ENCODE measurements around the gene HIBADH.

Gene HIBADH

DNA sequence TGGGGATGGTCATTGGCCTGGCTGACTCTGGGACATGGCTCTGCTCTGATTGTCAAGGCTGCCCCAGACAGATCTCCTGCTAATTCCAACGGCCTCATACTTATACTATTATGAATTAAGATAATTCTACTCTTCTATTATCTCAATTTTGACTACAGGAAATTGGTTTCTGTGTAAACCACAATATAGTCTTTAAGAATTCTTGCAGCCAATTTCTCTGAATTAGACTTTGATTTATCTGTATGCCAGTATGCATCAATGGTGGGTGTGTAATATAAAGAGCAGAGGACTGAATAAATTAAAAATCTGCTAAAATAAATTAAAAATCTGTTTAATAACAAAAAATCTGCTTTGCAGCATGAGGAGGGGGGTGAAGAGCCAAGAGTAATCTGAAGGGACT is 27.0 kb downstream of the HIBADH start:
- DNase-seq (ENCODE audit: low read depth) = no peak

DNA sequence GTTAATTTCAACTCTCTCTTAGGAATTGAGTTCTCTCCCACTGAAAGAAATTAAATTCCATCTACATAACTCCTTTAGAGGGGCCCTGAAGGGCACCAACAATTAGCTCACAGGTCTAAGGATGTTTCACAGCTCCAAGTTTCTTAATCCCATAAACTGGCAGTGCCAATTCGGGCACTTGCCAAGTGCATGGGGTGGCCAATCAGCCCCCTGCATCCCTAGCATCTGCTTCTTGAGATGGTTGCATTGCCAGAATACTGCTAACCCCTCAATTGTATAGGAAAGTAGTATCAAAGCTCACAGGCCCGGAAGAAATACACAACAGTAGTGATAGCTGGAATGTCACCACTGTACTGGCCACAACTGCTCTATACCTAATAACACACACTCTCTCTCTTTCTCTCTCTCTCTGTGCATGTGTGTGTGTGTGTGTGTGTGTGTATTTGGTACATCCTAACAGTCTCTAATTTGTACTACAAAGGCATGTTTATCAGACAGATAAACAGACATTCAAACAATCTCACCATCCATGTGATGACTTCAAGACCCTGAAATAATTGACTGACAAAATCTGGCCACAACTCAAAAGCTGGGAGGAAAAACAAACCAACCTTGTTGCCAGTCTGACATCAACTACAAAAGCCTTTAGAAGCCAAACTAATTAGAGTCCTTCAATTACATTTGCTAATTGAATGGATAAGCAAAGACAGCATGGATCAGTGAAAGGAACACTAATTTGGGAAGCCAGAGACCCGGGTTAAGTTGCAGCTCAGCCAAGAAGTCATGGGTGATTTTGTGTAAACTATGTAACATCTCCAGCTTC is 27.8 kb downstream of the HIBADH start:
- no peak for DNase-seq (ENCODE audit: low read depth)

DNA sequence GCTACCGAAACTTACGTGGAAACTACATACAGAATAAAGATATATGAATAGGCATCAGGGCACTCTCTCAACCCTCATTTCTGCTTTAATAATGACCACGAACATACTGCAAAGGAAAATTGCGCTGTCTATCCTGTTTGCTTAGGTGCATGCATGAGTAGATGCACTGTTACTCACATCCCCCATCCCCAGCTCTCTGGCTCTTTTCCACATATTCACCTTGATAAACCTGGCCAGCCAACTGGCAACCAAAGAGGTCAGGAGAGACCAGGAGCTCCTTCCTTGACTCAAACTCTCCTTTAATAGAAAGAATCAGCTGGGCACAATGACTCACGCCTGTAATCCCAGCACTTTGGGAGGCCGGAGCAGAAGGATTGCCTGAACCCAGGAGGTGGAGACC is 29.6 kb downstream of the HIBADH start:
- no peak for DNase-seq (ENCODE audit: low read depth)

- DNase-seq (ENCODE audit: low read depth) = no peak
Measured at GRCh38 chr7:27631391-27631790, 31.3 kb downstream of the HIBADH start.

DNA sequence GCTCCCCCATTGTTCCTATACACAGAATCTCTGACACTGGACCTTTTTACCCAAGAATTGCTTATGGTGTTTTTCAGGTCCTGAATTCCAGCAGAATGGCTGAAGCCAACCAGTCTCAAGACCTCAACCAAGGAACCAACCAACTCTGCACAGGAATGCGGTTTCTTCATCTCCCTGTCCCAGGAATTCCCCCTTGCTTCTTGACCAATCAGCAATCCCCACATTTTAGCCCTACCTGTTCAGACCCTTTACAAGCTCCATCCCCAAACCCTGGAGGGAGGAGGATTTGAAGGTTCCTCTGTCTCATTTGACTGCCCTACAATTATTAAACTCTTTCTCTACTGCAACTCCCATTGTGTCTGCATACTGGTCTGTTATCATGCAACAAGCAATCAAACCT is 35.5 kb downstream of the HIBADH start:
- DNase-seq (ENCODE audit: low read depth) = no peak

DNA sequence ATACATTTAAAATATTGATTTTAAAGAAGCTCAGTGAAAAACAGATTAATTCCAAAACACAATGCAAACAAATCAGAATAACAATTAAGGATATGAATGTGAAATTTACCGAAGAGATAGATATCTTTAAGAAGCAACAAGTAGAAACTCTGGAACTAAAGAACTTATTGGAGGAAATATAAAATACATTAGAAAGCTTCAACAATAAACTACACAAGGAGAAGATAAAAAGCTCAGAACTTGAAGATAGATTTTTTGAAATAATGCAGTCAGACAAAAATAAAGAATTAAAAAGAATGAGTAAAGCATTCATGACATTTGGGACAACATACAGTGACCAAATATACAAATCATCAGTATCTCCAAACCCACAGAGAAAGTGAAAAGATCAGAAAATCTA is 43.2 kb downstream of the HIBADH start:
- no peak for DNase-seq (ENCODE audit: low read depth)

DNA sequence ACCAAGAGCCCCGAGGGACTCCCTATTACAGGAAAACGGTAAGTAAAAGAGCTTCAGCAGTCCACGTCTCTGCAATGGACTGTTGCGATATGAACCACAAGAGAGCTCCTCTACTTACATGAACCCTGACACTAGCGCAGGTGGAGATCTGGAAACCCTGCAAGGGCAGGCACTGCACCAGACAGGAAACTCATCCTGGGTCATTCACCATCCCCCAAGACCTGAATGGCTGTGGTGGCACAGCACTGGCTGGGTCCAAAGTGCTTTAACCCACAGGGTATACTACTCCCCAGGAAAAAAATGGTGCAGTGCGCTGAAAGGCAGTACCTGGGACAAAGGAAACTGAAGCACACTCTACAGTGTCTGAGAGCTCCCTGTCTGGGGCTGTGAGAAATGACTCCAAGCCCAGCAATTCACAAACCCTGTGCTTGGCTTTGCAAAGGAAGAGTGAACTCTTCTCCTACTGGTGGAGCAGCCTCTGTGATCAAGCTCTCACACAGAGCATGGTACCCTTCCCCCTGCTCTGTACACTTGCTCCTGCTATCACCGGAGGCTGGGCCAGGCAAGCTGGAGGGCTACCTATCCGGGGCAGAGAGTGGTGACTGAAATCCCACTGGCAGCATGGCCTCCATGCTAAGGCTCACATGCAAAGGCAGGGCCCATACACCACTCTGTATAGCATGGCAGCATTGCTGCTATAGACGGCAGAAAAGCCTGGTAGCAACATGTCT is 44.9 kb downstream of the HIBADH start:
- no peak for DNase-seq (ENCODE audit: low read depth)

DNA sequence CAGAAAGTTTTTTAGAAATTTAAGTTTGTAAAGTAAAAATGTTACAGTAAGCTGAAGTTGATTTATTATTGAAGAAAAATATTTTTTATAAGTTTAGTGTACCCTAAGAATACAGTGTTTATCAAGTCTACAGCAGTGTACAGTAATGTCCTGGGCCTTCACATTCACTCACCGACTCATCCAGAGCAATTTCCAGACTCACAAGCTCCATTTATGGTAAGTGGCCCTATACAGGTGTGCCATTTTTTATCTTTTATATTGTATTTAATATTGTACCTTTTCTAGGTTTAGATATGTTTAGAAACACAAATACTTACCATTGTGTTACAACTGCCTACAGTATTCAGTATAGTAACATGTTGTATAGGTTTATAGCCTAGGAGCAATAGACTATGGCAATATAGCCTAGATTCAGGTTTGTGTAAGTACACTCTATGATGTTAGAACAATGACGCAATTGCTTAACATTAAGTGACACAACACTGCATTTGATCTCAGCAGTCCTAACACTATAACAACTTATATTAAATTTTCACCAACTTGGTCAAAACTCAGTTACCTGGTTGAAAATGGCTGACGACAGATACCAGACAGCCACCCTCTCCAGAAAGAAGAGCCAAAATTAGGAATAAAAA is 45.7 kb downstream of the HIBADH start:
- no peak for DNase-seq (ENCODE audit: low read depth)

DNA sequence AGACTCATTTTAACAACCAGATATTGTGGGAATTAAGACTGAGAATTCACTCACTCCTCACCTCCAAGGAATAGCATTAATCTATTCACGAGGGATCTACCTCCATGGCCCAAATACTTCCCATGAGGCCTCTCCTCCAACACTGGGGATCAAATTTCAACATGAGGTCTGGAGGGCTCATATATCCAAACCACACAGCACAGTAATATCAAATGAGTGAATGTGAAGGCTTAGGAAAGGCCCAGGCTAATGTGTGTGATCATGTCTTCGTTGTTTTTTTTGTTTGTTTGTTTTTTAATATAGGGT is 46.5 kb downstream of the HIBADH start:
- no peak for DNase-seq (ENCODE audit: low read depth)

- DNase-seq (ENCODE audit: low read depth) = no peak
Measured at GRCh38 chr7:27615420-27616185, 47.1 kb downstream of the HIBADH start.

DNA sequence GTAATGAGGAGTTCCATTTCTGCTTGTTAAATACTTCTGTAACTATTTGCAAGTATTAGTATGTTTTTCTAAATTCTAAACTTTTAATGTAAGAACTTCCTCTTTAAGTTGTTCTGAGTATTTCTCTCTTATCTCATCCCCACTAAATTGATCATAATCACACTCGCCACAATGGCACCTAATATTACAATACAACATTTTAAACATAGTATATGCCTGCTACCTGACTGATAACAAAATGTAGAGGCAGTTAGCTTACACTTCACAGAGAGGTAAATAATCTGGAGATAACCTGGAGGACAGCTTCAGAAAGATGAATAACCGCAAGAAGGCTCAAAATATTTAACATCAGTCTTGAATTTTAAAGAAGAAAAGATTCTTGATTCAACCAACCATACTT is 48.6 kb downstream of the HIBADH start:
- no peak for DNase-seq (ENCODE audit: low read depth)

GRCh38 chr7:27611059-27611458 is 51.6 kb downstream of the HIBADH start:
- DNase-seq (ENCODE audit: low read depth) = no peak

DNA sequence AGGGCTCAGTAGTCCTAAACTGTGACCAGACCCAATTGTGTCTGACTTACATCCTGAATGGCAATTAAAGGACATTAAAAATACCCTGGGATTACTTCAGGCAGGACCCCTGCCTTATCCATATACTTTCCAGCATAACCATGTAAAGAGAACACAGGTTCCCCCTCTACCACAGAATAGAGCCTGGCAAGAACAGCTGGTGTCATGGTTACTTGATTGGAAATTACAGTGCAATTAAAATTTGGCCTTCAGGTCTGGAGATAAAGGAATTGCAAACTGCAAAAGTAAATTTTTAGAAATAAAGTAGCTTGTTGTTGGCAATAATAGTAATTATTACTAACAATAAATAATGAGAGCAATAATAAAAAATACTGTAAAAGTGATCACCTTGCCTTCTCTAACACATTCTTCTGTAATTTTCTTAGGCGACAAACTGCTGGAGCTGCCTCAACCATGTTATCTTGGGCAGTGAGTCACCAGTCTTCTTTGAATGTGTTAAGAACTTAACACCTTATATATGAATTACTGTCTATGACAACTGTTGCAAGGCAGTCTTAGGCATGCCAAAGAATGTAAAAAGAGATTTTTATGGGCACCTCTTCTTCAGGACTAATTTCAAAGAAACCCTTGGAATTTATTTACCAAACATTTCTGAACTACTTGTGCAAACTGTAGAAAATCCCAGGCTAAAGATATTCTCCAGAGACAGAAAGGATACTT is 53.7 kb downstream of the HIBADH start:
- no peak for DNase-seq (ENCODE audit: low read depth)

- DNase-seq (ENCODE audit: low read depth) = no peak
Measured at GRCh38 chr7:27607210-27607606, 55.5 kb downstream of the HIBADH start.

GRCh38 chr7:27606270-27607209 is 56.1 kb downstream of the HIBADH start:
- DNase-seq (ENCODE audit: low read depth) = no peak

- DNase-seq (ENCODE audit: low read depth) = no peak
Measured at GRCh38 chr7:27605689-27606269, 56.9 kb downstream of the HIBADH start.

DNA sequence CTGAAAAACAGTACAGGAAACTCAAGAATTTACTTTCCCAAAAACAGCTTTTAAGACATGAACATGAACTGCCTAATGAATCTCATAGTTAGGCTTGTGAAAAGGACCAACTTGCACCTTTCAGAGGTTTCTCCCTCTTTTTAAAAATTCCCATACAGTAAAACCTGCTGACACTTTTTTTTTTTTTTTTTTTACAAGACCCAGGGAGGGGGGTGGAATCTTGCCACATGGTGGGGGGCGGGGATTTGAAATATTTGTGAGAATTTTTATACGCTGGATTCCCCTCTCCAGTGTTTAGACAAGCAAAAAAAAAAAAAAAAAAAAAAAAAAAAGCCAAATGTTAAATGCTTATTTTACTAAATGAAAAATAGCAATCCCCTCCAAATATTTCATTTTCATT is 57.4 kb downstream of the HIBADH start:
- no peak for DNase-seq (ENCODE audit: low read depth)

- no peak for DNase-seq (ENCODE audit: low read depth)
Measured at GRCh38 chr7:27603813-27604212, 58.9 kb downstream of the HIBADH start.

DNA sequence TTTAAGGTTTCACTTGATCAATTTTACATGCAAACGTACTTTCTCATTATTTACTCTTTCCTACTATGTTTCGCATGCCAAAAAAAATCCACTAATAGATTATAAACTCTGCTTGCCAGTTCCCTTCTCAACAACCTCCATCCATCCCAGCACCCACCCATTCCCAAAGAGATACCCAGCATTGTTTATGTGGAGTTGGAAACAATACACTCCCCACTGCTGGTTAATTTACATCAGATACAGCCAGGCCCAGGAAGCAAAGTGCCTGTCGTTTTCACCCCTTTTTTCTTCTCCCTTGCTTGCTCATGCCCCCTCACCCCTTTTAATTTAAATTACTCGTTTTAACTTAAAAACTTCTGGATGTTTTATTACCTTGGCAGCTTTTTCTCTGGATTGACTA is 59.9 kb downstream of the HIBADH start:
- DNase-seq (ENCODE audit: low read depth) = no peak

GRCh38 chr7:27601217-27601616 is 61.5 kb downstream of the HIBADH start:
- no peak for DNase-seq (ENCODE audit: low read depth)

Measured in activated T-cell treated with anti-CD3 and anti-CD28 coated beads for 24 hours (primary cell).